ENCODE results near the gene HOOK1.

HOOK1 gene

DNA sequence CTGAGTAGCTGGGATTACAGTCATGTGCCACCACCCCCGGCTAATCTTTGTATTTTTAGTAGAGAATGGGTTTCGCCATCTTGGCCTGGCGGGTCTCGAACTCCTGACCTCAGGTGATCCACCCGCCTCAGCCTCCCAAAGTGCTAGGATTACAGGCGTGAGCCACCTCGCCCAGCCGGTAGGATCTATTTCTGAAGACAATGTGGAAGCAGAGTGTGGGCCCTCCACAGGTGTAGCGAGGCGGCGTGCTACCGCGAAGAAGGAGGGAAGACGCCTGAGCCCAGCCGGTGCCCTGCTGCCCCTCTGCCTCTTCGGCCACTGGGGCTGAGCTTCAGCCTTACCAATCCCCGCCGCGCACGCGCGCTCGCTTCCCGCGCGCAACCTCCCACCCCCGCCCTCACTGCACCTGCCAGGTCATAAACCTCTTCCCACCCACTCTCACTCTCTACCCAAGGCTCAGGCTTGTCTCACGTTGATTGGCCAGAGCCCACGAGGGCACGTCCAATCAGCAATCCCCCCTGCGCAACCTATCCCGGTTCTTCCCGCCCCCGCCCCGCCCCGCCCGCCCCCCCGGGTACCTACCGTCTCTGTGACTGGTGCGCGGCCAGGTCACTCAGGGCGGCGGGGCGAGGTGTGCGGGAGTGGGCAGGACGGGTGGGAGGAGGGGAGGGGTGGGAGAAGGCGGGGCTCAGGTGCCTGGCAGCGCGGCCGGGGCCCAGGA is 409 bp upstream of the HOOK1 start:
- Histone ChIP-seq H3K9ac (ENCODE audit: low read depth, low read length, poor library complexity, severe bottlenecking) (no peak overlapping the region), H4K20me1 (ENCODE audit: insufficient read depth, low read length, poor library complexity, severe bottlenecking) (no peaks in the 10 kb centered on the region), H3K36me3 (ENCODE audit: insufficient read depth, low read length) (no peaks in the 10 kb centered on the region), H3K9me3 (ENCODE audit: insufficient read depth, low read depth, low read length) (no peaks in the 10 kb centered on the region), H3K4me1 (ENCODE audit: insufficient read depth, low read length, poor library complexity, severe bottlenecking) (no peaks in the 10 kb centered on the region), H3K4me2 (ENCODE audit: low read depth, low read length, poor library complexity, severe bottlenecking) (no peak overlapping the region), H3F3A (ENCODE audit: low read depth) (no peaks in the 10 kb centered on the region), H3K9me2 (replicated peaks; ENCODE audit: low read depth, low read length) (no peaks in the 10 kb centered on the region), H3K4me3 (ENCODE audit: low read length, poor library complexity, severe bottlenecking) (no peak overlapping the region), H3K79me2 (ENCODE audit: insufficient read depth, low read length) (no peaks in the 10 kb centered on the region), H2AFZ (ENCODE audit: low read length) (no peak overlapping the region), H3K27me3 (ENCODE audit: insufficient read depth, low read length, poor library complexity, severe bottlenecking) (no peaks in the 10 kb centered on the region)
- TF ChIP-seq, protein P1, sequence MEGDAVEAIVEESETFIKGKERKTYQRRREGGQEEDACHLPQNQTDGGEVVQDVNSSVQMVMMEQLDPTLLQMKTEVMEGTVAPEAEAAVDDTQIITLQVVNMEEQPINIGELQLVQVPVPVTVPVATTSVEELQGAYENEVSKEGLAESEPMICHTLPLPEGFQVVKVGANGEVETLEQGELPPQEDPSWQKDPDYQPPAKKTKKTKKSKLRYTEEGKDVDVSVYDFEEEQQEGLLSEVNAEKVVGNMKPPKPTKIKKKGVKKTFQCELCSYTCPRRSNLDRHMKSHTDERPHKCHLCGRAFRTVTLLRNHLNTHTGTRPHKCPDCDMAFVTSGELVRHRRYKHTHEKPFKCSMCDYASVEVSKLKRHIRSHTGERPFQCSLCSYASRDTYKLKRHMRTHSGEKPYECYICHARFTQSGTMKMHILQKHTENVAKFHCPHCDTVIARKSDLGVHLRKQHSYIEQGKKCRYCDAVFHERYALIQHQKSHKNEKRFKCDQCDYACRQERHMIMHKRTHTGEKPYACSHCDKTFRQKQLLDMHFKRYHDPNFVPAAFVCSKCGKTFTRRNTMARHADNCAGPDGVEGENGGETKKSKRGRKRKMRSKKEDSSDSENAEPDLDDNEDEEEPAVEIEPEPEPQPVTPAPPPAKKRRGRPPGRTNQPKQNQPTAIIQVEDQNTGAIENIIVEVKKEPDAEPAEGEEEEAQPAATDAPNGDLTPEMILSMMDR (conservative IDR thresholded peaks at IDR 0.05; ENCODE audit: low read length), result no peak
- TF ChIP-seq EZH2phosphoT487 (IDR thresholded peaks at IDR 0.05; ENCODE audit: borderline replicate concordance), result no peak

DNA sequence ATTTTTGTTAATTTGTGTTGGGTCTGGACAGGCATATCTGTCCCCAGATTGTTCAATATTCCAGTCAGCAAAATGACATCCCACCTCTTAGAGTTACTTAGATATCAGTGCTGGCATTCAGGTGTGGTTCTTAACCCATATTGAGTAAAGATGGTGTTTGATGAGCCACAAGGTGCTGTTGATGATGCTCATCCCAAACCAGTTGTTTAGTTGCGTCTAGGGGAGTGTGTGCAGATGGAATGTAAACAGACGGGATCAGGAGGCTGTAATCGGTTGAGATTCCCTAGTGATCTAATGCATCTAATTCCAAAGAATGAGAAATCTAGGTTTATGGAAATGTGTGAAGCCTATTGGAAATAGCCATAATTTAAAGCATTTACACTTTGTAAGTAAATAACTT is 1.1 kb downstream of the HOOK1 start:
- H3K36me3 ChIP-seq (ENCODE audit: insufficient read depth, low read length), result no peaks in the 10 kb centered on the region
- no peaks in the 10 kb centered on the region for H3K79me2 ChIP-seq (ENCODE audit: insufficient read depth, low read length)
- H3K9ac ChIP-seq (ENCODE audit: low read depth, low read length, poor library complexity, severe bottlenecking), result no peak overlapping the region
- H2AFZ ChIP-seq (ENCODE audit: low read length), result no peak overlapping the region
- H3K4me2 ChIP-seq (ENCODE audit: low read depth, low read length, poor library complexity, severe bottlenecking), result no peak overlapping the region
- TF ChIP-seq, protein P1 (conservative IDR thresholded peaks at IDR 0.05; ENCODE audit: low read length), result no peak
- TF ChIP-seq EZH2phosphoT487 (IDR thresholded peaks at IDR 0.05; ENCODE audit: borderline replicate concordance), result no peak
- no peak overlapping the region for H3K4me3 ChIP-seq (ENCODE audit: low read length, poor library complexity, severe bottlenecking)
- no peaks in the 10 kb centered on the region for H4K20me1 ChIP-seq (ENCODE audit: insufficient read depth, low read length, poor library complexity, severe bottlenecking)
- H3F3A ChIP-seq (ENCODE audit: low read depth), result no peaks in the 10 kb centered on the region
- H3K9me2 ChIP-seq (replicated peaks; ENCODE audit: low read depth, low read length), result no peaks in the 10 kb centered on the region
- no peaks in the 10 kb centered on the region for H3K9me3 ChIP-seq (ENCODE audit: insufficient read depth, low read depth, low read length)
- no peaks in the 10 kb centered on the region for H3K27me3 ChIP-seq (ENCODE audit: insufficient read depth, low read length, poor library complexity, severe bottlenecking)
- no peaks in the 10 kb centered on the region for H3K4me1 ChIP-seq (ENCODE audit: insufficient read depth, low read length, poor library complexity, severe bottlenecking)

DNA sequence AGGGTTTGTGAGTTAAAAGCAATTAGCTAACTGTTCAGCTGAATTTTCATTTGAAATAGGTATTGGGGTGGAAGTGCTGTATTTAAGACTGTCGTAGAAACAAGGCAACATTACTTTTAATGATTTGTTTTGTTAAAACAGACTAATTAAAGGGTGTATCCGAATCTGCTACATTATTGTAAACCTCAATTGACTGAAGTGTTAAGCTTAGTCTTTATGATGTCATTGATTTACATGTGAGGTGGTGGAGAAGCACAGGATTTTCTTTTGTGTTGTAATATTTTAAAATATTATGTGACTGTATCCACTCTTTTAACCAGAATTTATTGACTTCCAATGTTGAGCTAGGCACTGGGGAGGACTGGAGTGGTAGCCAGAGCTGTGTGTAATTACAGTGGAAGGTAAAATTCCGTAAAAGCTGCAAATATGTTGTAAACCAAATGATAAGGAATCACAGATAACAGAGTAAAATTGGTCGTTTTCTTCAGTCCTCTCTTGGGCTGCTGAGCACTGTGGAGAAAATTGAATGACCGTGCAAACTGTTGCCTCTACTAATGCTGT is 1.6 kb downstream of the HOOK1 start:
- Histone ChIP-seq H3K4me1 (ENCODE audit: insufficient read depth, low read length, poor library complexity, severe bottlenecking) (no peaks in the 10 kb centered on the region), H3K79me2 (ENCODE audit: insufficient read depth, low read length) (no peaks in the 10 kb centered on the region), H3K4me2 (ENCODE audit: low read depth, low read length, poor library complexity, severe bottlenecking) (no peak overlapping the region), H4K20me1 (ENCODE audit: insufficient read depth, low read length, poor library complexity, severe bottlenecking) (no peaks in the 10 kb centered on the region), H2AFZ (ENCODE audit: low read length) (no peak overlapping the region), H3K9me2 (replicated peaks; ENCODE audit: low read depth, low read length) (no peaks in the 10 kb centered on the region), H3K9me3 (ENCODE audit: insufficient read depth, low read depth, low read length) (no peaks in the 10 kb centered on the region), H3K9ac (ENCODE audit: low read depth, low read length, poor library complexity, severe bottlenecking) (no peak overlapping the region), H3F3A (ENCODE audit: low read depth) (no peaks in the 10 kb centered on the region), H3K36me3 (ENCODE audit: insufficient read depth, low read length) (no peaks in the 10 kb centered on the region), H3K27me3 (ENCODE audit: insufficient read depth, low read length, poor library complexity, severe bottlenecking) (no peaks in the 10 kb centered on the region), H3K4me3 (ENCODE audit: low read length, poor library complexity, severe bottlenecking) (no peak overlapping the region)
- TF ChIP-seq, protein P1 (conservative IDR thresholded peaks at IDR 0.05; ENCODE audit: low read length), result no peak
- TF ChIP-seq EZH2phosphoT487 (IDR thresholded peaks at IDR 0.05; ENCODE audit: borderline replicate concordance), result no peak

All from Loucy (cell line).